COLO668 (cell line): ENCODE results near the gene FAM222A.

Experiments
- DNase-seq: peaks from one replicate; lab custom pipeline; 2025; ENCODE audit not compliant: unreplicated experiment; lab: John Stamatoyannopoulos, UW

FAM222A gene

GRCh38 chr12:109770861-109771670, 57.4 kb downstream of the FAM222A start:
- DNase-seq, result no peak

- DNase-seq, result no peak
Observed at GRCh38 chr12:109771746-109772621, 58.4 kb downstream of the FAM222A start.

- DNase-seq, result no peak
Observed at GRCh38 chr12:109772622-109773321, 59.1 kb downstream of the FAM222A start.

- no peak for DNase-seq
Observed at GRCh38 chr12:109773384-109774011, 59.9 kb downstream of the FAM222A start.

GRCh38 chr12:109775172-109775881, 61.7 kb downstream of the FAM222A start:
- DNase-seq, result peak; percentile 81

- DNase-seq, result no peak
Observed at GRCh38 chr12:109776624-109777023, 63.0 kb downstream of the FAM222A start.

- DNase-seq, result no peak
Observed at GRCh38 chr12:109777544-109777943, 63.9 kb downstream of the FAM222A start.

- no peak for DNase-seq
Observed at GRCh38 chr12:109778684-109779083, 65.1 kb downstream of the FAM222A start.

GRCh38 chr12:109779382-109779781, 65.8 kb downstream of the FAM222A start:
- peak; percentile 42 for DNase-seq

- no peak for DNase-seq
Observed at GRCh38 chr12:109781668-109782325, 68.2 kb downstream of the FAM222A start.

- peak; percentile 21 for DNase-seq
Observed at GRCh38 chr12:109782326-109782703, 68.7 kb downstream of the FAM222A start.

GRCh38 chr12:109783135-109783964, 69.7 kb downstream of the FAM222A start:
- no peak for DNase-seq

GRCh38 chr12:109783965-109784244, 70.3 kb downstream of the FAM222A start:
- DNase-seq, result peak; percentile 35

- DNase-seq, result no peak
Observed at GRCh38 chr12:109785854-109786253, 72.2 kb downstream of the FAM222A start.

GRCh38 chr12:109786799-109787198, 73.2 kb downstream of the FAM222A start:
- no peak for DNase-seq

GRCh38 chr12:109789526-109790048, 76.0 kb downstream of the FAM222A start:
- DNase-seq, result no peak

- no peak for DNase-seq
Observed at GRCh38 chr12:109792992-109793391, 79.4 kb downstream of the FAM222A start.

- DNase-seq, result no peak
Observed at GRCh38 chr12:109793411-109793810, 79.8 kb downstream of the FAM222A start.
